Sigmoid colon (tissue), 4 donors: ENCODE data around the gene MEA1.

Experiments used
- EP300 ChIP-seq, 4 donors: sonication (generic); formaldehyde crosslinking; IDR thresholded peaks; one replicate each; pipeline ENCODE4 v1.6.1; 2017; ENCODE audit warnings: antibody characterized with exemption in 4 of 4
- POLR2A ChIP-seq, 2 donors: fragments of 450-650 bp; IDR thresholded peaks; one replicate each; pipeline ENCODE4 v1.6.1; 2016; ENCODE audit warnings: antibody characterized with exemption in 2 of 2, mild to moderate bottlenecking in 2 of 2, moderate library complexity in 2 of 2
- POLR2AphosphoS5 ChIP-seq, 4 donors: sonication (generic); formaldehyde crosslinking; IDR thresholded peaks; one replicate each; pipeline ENCODE4 v1.6.1; 2017; ENCODE audit warnings: antibody characterized with exemption in 4 of 4

GRCh38 chr6:42978487-42978838 lies 35.3 kb downstream of the MEA1 start:
- TF ChIP-seq POLR2A (IDR thresholded peaks at IDR 0.05) = no peak
- TF ChIP-seq EP300 (IDR thresholded peaks at IDR 0.05) = no peak
- TF ChIP-seq POLR2AphosphoS5 (IDR thresholded peaks at IDR 0.05) = no peak
